Stimulated activated naive CD4-positive, alpha-beta T cell (primary cell): ENCODE results near the gene IGFBP2.

Source experiments
- DNase-seq, 6 experiments: peaks; one replicate each; lab custom pipeline; 2025; lab: John Stamatoyannopoulos, UW

IGFBP2 gene

DNA sequence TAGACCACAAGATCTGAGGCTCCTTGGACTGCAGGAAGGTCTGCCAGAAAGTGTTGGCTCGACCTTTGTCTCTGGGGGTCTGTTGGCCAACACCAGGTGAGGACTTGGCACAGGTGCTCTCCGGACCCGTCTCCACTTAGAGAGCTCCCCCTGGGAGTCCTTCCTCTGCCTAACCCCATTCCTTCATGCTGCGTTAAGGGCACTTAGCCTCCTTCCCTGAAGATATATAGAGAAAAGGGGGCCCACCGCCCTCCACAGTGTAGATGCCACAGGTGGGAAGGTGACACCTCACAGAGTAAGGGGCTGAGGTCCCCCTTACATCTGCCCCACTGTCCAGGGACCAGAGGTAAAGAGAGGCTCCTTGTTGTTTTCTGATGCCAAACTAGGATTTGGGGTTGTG lies 53.9 kb downstream of the IGFBP2 start:
- no peak for DNase-seq

GRCh38 chr2:216687646-216688045 lies 54.4 kb downstream of the IGFBP2 start:
- DNase-seq = peak in 1 of 6 experiments; percentile 14

GRCh38 chr2:216688731-216689340 lies 55.6 kb downstream of the IGFBP2 start:
- DNase-seq = no peak

- DNase-seq = no peak
Measured at GRCh38 chr2:216689397-216689796, 56.2 kb downstream of the IGFBP2 start.

DNA sequence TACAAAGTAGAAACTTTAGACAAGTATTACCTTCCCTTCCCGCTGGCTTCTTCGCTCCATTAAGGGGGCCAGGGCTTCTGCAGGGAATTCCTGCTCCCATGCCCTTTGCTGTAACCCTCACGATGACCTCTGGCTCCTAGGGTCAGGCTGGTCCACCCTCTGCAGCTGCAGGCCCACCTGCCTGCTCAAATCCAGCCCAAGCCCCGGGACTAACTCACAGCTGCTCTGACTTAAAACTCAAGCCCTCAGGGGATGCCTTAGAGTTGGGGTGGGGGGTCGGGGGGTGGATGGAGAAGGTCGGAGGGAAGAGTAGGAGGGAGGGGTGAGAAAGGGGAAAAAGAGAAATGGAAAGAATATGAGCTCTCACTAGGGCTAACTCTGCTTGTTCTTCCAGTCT lies 57.2 kb downstream of the IGFBP2 start:
- DNase-seq = no peak

GRCh38 chr2:216690853-216691741 lies 57.9 kb downstream of the IGFBP2 start:
- DNase-seq = peak in 5 of 6 experiments; percentile 7 to 35 (median 21)

DNA sequence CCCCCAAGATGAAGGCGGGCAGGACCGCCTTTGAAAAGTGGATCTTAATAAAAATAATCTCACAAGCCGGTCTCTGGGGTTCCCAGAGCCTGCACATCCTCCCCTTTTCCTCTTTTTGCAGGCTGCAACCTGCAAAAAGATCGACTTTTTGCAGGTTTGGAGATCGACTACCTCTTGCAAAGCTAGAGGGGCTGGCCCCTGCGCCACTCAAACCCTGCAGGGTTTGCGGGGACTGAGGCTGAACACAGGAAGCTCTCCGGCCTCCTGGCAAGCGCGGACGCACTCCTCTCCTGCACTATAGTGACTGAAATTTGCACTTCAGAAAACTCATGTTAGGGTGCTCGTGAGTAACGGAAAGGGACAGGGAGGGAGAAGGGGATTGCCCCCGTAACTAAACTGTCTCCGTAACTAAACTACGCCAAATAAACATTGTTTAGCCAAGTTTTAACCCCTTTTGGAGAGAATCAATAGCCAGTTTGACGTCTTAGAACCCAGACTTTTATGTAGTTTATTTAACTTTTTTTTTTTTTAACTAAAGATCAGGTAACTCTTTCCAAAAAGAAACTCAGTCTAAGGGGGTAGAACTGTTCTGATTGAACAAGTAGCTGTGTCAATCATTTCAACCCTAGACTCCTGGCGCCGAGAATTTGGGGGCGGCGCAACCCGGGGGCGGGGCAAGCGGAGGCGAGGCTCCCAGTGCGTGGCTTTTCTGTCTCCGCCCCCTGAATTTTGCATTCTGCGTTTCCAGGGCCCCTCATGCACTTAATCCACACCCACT lies 59.6 kb downstream of the IGFBP2 start:
- peak; percentile 37 to 66 (median 48) for DNase-seq

DNA sequence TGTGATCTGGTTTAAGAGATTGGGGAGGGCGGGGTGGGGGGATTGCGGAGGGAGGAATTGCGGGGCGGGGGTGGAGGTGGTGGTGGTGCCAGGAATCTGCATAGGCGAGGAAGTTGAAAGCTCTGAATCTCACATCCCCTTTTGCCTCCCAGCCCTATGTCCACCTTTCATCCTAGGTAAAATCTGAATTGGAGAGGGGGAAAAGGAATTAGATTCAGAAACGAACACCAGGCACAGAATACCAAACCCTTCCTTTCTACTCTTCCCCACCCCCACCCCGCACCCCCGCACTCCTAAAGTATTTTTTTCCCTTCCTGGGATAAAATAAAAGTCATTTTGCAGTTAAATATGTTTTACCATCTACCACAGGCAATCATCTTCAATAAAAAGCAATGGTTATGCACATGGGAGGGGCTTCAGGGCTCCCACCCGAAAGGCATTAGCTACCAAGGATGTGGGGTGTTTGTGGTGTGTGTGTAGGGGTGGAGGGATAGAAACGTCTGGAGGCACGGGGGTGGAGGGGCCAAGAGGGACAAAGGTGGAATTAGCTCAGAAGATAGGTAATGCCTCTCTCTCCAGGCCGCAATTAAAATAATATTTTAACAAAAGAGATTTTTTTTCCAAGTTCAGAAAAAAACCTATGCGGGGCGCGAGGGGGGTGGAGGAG lies 60.3 kb downstream of the IGFBP2 start:
- DNase-seq = peak in 1 of 6 experiments; percentile 23

DNA sequence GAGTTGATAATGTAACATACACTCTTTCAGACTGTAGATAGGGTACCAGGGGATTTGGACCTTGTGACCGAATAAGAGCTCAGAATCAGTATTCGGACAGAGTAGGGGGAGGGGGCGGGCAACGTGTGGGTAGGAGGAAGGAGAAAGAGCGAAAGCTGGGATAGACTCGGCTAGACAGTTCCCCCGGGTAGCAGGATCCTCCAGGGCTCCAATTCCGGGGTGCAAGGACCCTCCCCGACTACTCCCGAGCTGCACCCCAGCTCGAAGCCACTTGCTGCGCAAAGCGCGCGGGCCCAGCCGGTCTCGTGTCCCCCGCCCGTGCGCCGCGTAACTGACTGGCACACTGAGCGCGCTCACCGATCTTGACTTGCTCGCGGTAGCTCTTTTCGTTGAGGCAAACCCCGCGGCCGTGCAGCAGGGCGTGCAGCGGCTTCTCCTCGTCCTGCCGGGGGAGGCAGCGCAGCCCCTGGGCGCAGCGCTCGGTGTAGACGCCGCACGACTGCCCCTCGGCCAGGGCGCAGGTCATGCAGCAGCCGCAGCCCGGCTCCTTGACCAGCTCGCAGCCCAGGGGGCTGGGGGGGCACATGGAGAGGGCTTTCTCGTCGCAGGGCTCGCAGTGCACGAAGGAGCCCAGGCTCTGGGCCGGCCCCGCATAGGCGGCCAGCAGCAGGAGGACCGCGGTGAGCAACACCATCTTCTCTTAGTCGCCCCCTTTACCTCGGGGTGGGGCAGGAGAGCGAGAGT lies 61.0 kb downstream of the IGFBP2 start:
- peak; percentile 7 to 36 (median 14) for DNase-seq

GRCh38 chr2:216694826-216695217 lies 61.6 kb downstream of the IGFBP2 start:
- no peak for DNase-seq

- no peak for DNase-seq
Measured at GRCh38 chr2:216695401-216695821, 62.2 kb downstream of the IGFBP2 start, which contains the start of gene IGFBP5. TSS of gene IGFBP5 (minus strand) at chr2:216695549. CDS start at chr2:216694775, 774 bp downstream.

DNA sequence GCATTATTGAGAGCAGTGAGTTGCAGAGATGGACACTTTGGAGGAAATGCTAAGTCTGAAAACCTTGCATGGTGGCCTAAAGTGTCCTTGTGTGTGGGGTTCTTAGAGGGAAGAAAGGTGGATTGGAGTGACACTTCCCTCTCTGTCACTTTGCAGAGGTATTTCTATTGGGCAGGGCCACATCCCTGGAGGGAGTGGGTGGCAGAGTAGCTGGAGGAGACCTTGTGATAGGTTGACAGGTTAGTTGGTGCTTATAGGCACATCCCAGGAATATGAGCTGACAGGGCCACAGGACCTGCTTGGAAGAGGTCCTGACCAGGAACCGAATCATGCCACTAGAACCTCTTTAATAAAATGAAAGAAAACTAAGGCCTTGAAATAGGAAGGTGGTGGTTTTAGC lies 63.1 kb downstream of the IGFBP2 start:
- DNase-seq = no peak

DNA sequence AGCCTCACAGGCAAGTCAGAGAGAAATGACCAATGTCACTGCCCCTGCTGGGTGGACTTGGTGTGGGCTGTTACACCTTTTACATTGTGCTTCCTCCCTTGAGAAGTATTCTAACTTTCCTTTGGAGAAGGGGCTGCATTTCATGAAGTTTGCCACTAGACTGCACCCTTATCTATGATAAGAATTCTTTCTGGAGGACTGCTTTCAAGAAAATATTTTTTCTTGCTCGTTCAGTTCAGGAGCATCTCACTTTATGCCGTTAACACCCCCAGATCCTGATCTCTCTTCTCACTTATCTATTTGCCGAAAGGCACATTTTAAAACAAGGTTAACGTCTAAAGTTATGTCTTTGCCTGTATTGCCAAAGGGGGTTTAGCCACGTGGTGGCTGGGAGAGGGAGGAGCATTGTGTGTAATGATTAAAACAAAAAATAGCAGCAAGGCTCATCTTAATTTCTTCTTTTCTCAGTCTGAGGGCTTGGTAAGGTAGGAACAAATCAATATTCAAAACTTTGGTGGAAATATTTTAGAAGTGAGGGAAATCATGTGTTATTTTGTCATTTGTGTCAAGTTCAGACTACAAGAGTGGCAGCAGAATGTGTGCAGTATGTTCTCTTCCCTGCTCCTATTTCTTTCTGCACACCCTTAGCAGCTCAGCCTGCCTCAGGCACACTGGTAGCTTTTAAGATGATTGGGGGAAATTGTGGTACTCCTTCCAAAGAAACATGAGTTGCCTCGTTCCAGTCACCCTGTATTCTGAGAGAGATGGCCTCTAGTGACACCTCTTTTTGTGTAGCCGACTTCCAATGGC lies 63.7 kb downstream of the IGFBP2 start:
- DNase-seq = no peak

DNA sequence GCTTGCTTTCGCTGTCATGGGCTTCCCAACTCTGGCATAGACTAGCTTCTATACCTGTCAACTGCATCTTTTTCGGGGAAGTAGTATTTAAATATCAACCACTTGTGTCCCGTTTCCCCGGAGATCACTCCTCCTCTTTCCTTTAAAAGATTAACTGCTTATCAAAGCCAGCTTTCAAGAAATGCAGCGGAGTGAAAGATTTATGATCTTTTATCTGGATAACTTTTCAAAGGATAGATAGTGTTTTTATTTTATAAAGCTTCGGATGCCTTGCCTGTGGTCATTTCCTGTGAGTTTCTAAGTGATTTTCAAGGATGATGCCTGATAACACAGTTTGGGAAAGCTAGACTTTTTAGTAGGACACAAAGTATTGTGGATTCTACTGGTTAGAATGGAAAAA lies 65.1 kb downstream of the IGFBP2 start:
- DNase-seq = no peak

- DNase-seq = peak in 2 of 6 experiments; percentile 21 to 27
Measured at GRCh38 chr2:216698895-216699294, 65.7 kb downstream of the IGFBP2 start.

DNA sequence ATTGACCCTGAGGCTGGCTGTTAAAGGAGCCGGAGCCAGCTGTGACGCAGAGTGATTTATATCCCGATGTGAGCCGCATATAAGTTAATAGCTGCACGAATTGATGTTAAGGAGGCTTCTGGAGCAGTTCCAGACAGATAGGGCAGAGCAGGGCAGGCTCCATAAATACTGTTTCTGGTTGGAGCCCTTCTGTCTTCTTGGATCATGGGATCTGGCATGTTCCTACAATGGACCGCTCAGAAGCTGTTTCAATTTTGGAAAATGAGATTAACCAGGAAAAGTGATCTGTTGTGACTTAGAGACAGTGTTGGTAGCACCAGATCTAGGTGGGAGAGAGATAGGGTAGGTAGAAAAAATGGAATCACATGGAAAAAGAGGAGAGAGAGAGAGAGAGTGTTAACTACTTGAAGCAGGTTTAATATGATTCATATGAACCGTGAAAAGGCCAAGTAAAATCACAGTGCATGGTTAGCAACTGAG lies 66.9 kb downstream of the IGFBP2 start:
- DNase-seq = no peak

GRCh38 chr2:216700781-216701180 lies 67.6 kb downstream of the IGFBP2 start:
- no peak for DNase-seq

- no peak for DNase-seq
Measured at GRCh38 chr2:216701544-216701943, 68.3 kb downstream of the IGFBP2 start.

DNA sequence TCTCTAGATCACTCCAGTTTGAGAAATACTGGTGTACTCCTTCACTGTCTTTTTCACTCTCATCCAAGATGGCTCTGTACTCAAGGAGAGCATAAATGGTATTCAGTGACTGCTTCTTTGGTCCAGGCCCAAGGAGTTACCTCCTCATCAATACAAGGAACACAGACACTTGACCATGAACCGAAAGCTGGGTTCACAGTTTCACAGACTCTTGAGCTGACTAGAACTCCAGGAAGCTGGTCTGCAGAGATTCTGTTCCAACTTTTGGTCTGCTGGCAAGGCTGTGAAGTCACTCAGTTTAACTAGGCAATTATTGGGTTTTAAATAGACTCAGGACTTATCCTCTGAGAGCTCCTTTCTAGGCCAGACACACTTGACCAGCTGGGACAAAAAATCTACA lies 69.5 kb downstream of the IGFBP2 start:
- DNase-seq = no peak
